K562 treated with DMSO at 1 percent for 12 hours (cell line): ENCODE measurements around the gene OR51A2. TPM values are rescaled to one million over a fixed set of nuclear protein-coding genes. Genes with fewer than 3 reads are reported as not detected.

Source experiments
- total RNA-seq: library from RNA; unstranded; fragments of 300-600 nt; gene quantifications from 2 replicates; pipeline ENCODE4 v1.2.3, GENCODE V29; 2022; ENCODE audit not compliant: insufficient read depth

The OR51A2 gene, protein sequence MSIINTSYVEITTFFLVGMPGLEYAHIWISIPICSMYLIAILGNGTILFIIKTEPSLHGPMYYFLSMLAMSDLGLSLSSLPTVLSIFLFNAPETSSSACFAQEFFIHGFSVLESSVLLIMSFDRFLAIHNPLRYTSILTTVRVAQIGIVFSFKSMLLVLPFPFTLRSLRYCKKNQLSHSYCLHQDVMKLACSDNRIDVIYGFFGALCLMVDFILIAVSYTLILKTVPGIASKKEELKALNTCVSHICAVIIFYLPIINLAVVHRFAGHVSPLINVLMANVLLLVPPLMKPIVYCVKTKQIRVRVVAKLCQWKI
- total RNA-seq = not detected in 2 replicates

DNA sequence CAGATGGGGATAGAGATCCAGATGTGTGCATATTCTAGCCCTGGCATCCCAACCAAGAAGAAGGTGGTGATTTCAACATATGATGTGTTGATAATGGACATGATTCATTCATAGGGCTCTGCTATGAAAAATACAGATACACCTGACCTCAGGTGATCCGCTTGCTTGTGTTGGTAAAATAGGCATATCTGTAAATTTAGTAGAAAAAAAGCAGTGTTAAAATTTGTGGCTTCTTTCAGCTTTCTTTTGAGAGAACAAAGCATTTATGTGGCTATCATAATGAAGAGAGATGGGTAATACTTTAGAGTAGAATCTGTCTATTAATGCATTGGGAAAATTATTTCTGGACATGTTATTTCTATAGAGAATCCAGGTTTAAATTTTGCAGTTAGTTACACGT, at the start of gene OR51A2:
TSS of gene OR51A2 (minus strand) at position 101 of the 400 bp plus-strand sequence. CDS start at position 101, 0 bp downstream.

DNA sequence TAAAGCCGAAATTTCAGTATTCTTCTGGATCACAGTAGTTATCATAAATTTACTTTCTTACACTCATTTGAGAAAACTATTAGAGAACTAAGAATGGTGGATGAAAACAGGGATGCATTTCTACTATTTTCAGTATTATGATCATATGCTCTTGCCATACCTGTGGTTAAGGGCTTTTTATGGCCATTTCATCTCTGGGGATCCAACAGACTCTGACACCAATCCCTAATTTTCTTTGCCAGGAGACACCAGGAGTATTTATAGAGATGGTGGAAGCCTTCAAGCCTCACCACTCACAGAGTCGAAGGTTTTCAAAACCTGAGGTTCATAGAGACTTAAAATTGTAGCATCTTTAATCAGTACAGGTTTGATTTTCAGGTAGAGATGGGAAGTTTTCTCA, 39.0 kb upstream of the OR51A2 start, which contains the start of gene OR51L1:
TSS of gene OR51L1 (plus strand) at position 301 of the 400 bp plus-strand sequence. CDS start 4,132 bp downstream, outside the sequence.

DNA sequence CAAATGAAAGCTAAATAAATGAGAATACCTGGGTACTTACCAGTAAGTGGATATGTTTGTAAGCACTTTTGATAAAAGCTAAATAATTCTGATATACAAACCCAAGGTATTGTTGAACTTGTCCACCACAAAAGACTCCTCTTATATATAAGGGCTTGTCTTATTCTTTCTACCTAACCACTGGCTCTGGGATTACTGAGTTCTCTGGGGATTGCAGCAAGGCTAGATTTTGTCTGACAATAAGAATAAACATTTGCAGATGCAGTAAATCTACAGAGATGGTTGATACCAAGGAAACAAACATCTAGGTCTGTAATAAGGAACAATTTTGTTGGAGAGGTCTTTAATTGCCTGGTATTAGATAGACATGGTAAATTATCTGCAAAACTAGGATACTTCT, 8.0 kb downstream of the OR51A2 start, which contains the start of gene OR51A4:
TSS of gene OR51A4 (minus strand) at position 101 of the 400 bp plus-strand sequence. CDS start 505 bp downstream, outside the sequence.

DNA sequence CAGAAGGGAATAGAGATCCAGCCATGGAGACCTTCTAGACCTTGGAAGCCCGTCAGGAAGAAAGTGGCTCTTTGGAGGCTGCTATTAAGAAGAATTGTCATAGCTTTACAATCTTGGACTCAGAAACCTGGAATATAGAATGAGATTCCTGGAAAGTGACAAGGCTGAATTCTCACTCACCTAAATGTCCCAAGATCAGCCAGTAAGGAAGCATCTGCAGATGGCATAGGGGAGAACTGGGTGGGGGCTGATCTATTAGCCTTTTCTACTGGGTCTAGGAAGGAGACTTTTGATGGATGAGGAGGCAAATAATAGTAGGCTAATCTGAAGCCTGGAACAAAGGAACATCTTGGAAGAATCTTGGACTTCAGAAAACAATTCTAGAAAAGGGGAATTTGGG, 31.3 kb downstream of the OR51A2 start, which contains the start of gene OR51G1:
TSS of gene OR51G1 (minus strand) at position 101 of the 400 bp plus-strand sequence. CDS start at position 101, 0 bp downstream.

DNA sequence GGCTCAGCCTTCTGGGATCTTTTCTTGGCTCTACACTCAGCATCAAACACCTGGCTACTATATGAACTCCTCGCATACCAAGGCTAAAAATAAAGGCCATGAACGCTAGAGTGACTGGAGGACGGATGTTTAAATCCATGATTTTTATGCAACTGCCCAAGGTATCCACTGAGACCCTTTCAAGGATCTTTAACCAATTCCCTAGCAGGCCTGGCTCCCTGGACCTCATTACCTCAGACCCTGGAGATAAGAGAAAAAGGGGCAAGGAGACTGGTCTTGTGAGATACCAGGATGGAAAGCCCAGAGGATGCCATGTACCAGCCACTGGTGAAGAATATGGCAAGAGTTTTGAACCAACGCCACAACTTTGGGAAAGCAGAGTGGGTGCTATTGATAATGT, 36.3 kb downstream of the OR51A2 start, which contains the start of gene OR51G2:
TSS of gene OR51G2 (minus strand) at position 101 of the 400 bp plus-strand sequence. CDS start 3,687 bp downstream, outside the sequence.

Other genes with a start within 250 kb of the OR51A2 start
- gene OR51F1, start 185.8 kb downstream of the OR51A2 start, total RNA-seq = not detected in 2 replicates
- gene OR52R1, start 151.3 kb downstream of the OR51A2 start, total RNA-seq = not detected in 2 replicates
- not detected in 2 replicates for gene OR51F2, start 134.4 kb downstream of the OR51A2 start, total RNA-seq
- not detected in 2 replicates for gene OR51S1, start 106.5 kb downstream of the OR51A2 start, total RNA-seq
- not detected in 2 replicates for gene OR51T1, start 73.8 kb downstream of the OR51A2 start, total RNA-seq
- gene OR51A7, start 51.9 kb downstream of the OR51A2 start, total RNA-seq = not detected in 2 replicates
- gene OR51G2, start 36.4 kb downstream of the OR51A2 start, total RNA-seq = not detected in 2 replicates
- not detected in 2 replicates for gene OR51G1, start 31.4 kb downstream of the OR51A2 start, total RNA-seq
- not detected in 2 replicates for gene OR51A4, start 8.1 kb downstream of the OR51A2 start, total RNA-seq
- gene OR51L1, start 39.1 kb upstream of the OR51A2 start, total RNA-seq = not detected in 2 replicates
- not detected in 2 replicates for gene OR52J3, start 90.8 kb upstream of the OR51A2 start, total RNA-seq
- gene OR52E2, start 103.9 kb upstream of the OR51A2 start, total RNA-seq = not detected in 2 replicates
- gene OR52E1, start 113.9 kb upstream of the OR51A2 start, total RNA-seq = not detected in 2 replicates
- 0.20 TPM in 1 of 2 replicates, not detected in the other for gene OR52A5, start 182.6 kb upstream of the OR51A2 start, total RNA-seq
- not detected in 2 replicates for gene OR52A1, start 199.0 kb upstream of the OR51A2 start, total RNA-seq
- not detected in 2 replicates for gene OR51V1, start 245.0 kb upstream of the OR51A2 start, total RNA-seq